Measurements from ENCODE around the gene NOD1.

DNA sequence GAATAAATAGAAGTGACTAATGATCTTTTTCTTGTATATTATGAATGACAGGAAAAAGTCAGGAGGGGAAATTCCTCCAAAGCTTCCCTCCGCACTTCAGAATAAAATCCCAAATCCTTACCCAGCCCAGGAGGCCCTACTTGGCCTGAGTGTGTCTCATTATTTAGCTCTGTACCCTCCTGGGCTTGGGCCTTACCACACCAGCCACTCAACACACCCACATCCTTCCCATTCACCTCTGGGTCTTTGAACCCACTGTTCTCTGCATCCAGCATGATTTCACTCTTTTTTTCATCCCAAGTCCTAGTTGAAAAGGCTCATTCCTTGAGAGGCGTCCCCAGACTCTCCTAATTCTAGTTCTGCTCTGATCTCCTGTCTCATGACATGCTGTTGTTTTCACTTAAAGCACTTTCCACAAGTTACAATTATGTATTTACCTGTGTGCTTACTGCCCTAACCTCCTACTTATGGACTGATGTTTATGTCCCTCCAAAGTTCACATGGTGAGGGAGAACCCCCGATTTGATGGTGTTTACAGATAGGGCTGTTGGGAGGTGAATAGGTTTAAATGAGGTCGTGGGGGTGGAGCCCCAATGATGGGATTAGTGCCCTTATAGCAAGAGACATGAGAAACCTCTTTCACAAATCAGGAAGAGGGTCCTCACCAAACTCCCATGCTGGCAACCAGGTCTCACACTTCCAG, 6.4 kb downstream of the NOD1 start:
- TF ChIP-seq, protein P1, sequence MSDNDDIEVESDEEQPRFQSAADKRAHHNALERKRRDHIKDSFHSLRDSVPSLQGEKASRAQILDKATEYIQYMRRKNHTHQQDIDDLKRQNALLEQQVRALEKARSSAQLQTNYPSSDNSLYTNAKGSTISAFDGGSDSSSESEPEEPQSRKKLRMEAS (IDR thresholded peaks at IDR 0.05): no peak
- TF ChIP-seq POLR2A (IDR thresholded peaks at IDR 0.05; ENCODE audit: low read length) (no peak), HDAC2 (IDR thresholded peaks at IDR 0.05) (no peak), NFE2L2 (conservative IDR thresholded peaks at IDR 0.05; ENCODE audit: low read length) (no peak)
- TF ChIP-seq, protein P2, sequence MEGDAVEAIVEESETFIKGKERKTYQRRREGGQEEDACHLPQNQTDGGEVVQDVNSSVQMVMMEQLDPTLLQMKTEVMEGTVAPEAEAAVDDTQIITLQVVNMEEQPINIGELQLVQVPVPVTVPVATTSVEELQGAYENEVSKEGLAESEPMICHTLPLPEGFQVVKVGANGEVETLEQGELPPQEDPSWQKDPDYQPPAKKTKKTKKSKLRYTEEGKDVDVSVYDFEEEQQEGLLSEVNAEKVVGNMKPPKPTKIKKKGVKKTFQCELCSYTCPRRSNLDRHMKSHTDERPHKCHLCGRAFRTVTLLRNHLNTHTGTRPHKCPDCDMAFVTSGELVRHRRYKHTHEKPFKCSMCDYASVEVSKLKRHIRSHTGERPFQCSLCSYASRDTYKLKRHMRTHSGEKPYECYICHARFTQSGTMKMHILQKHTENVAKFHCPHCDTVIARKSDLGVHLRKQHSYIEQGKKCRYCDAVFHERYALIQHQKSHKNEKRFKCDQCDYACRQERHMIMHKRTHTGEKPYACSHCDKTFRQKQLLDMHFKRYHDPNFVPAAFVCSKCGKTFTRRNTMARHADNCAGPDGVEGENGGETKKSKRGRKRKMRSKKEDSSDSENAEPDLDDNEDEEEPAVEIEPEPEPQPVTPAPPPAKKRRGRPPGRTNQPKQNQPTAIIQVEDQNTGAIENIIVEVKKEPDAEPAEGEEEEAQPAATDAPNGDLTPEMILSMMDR (IDR thresholded peaks at IDR 0.05): no peak

Data from A549 (cell line).